ENCODE measurements around the gene TUBD1. TPM values are rescaled to one million over a fixed set of nuclear protein-coding genes. Genes with fewer than 3 reads are reported as not detected.

The TUBD1 gene
- total and polyA plus RNA-seq, 2 donors (not counting 1 experiment from before 2014, with no cell fraction given): 5.7 to 20.0 TPM

GRCh38 chr17:59903455-59903854 lies 10.7 kb upstream of the TUBD1 start:
- POLR2A ChIA-PET: no interaction called here
- Histone ChIP-seq H3K4me3 (ENCODE audit: control extremely low read depth in 1 of 5, extremely low read depth in 1 of 5, insufficient read depth in 1 of 5, low read depth in 2 of 5, low read length in 4 of 5) (no peak overlapping the region), H3K79me2 (ENCODE audit: control insufficient read depth, insufficient read depth, low read length) (peaks cover 98% of the 10 kb centered on the region), H2AFZ (ENCODE audit: insufficient read depth, low read depth, low read length, poor library complexity, severe bottlenecking) (no peak overlapping the region), H3K9me3 (ENCODE audit: control extremely low read depth in 1 of 3, control insufficient read depth in 2 of 3, insufficient read depth in 1 of 3, low read length in 2 of 3) (no peaks in the 10 kb centered on the region), H3K4me2 (replicated peaks; ENCODE audit: low read depth, low read length, poor library complexity, severe bottlenecking) (no peak overlapping the region), H4K20me1 (ENCODE audit: control insufficient read depth, insufficient read depth, low read length, poor library complexity, severe bottlenecking) (peaks cover 65% of the 10 kb centered on the region), H3K27ac (ENCODE audit: low read length in 2 of 2) (no peak overlapping the region), H3K36me3 (replicated peaks in 1 of 2; ENCODE audit: control extremely low read depth in 1 of 2, control insufficient read depth in 1 of 2, extremely low read depth in 1 of 2, insufficient read depth in 2 of 2, low read length in 1 of 2) (peaks cover 4 to 11% of the 10 kb centered on the region in 2 experiments), H3K9ac (ENCODE audit: low read length) (no peak overlapping the region), H3K4me1 (ENCODE audit: control insufficient read depth in 2 of 2, insufficient read depth in 2 of 2, low read length in 2 of 2) (no peaks in the 10 kb centered on the region), H3K27me3 (replicated peaks in 1 of 4; ENCODE audit: control extremely low read depth in 1 of 4, control insufficient read depth in 3 of 4, insufficient read depth in 4 of 4, low read length in 3 of 4) (no peaks in the 10 kb centered on the region)
- DNase-seq (no peak), ATAC-seq (ENCODE audit: low read depth) (no peak)
- Mint-ChIP-seq H3K27ac (peak overlapping the region; percentile 32), H3K27me3 (no peaks in the 10 kb centered on the region), H3K4me3 (no peak overlapping the region), H3K4me1 (peaks cover 24% of the 10 kb centered on the region), H3K9me3 (ENCODE audit: insufficient read depth) (no peaks in the 10 kb centered on the region)
- WGBS (ENCODE audit: insufficient coverage): no CpG with 5 or more reads among the region's 2 CpGs
- intact Hi-C loops (cut with micrococcal nuclease): no loop called here
- CTCF ChIA-PET: interaction anchor here (2.6 kb wide), 1 partner anchor 11 kb away, joined by 7 read pairs; no protein-coding TSS in a partner anchor
- no peak for TF ChIP-seq EZH2 (IDR thresholded peaks at IDR 0.05; ENCODE audit: borderline replicate concordance, insufficient read depth, low read depth, low read length, poor library complexity, severe bottlenecking)
- no peak for TF ChIP-seq CTCF (IDR thresholded peaks at IDR 0.05)

- H4K20me1 ChIP-seq (ENCODE audit: control insufficient read depth, insufficient read depth, low read length, poor library complexity, severe bottlenecking): peaks cover 70% of the 10 kb centered on the region
- Mint-ChIP-seq H3K9me3 (ENCODE audit: insufficient read depth) (no peaks in the 10 kb centered on the region), H3K4me3 (no peak overlapping the region), H3K4me1 (peaks cover 27% of the 10 kb centered on the region), H3K27me3 (no peaks in the 10 kb centered on the region), H3K27ac (no peak overlapping the region)
- no peak for TF ChIP-seq CTCF (IDR thresholded peaks at IDR 0.05)
- no peak for TF ChIP-seq EZH2 (IDR thresholded peaks at IDR 0.05; ENCODE audit: borderline replicate concordance, insufficient read depth, low read depth, low read length, poor library complexity, severe bottlenecking)
- H3K4me2 ChIP-seq (replicated peaks; ENCODE audit: low read depth, low read length, poor library complexity, severe bottlenecking): no peak overlapping the region
- no peak overlapping the region for H2AFZ ChIP-seq (ENCODE audit: insufficient read depth, low read depth, low read length, poor library complexity, severe bottlenecking)
- peaks cover 98% of the 10 kb centered on the region for H3K79me2 ChIP-seq (ENCODE audit: control insufficient read depth, insufficient read depth, low read length)
- intact Hi-C loops (cut with micrococcal nuclease): no loop called here
- H3K4me3 ChIP-seq (ENCODE audit: control extremely low read depth in 1 of 5, extremely low read depth in 1 of 5, insufficient read depth in 1 of 5, low read depth in 2 of 5, low read length in 4 of 5): no peak overlapping the region
- POLR2A ChIA-PET: no interaction called here
- no peak overlapping the region for H3K27ac ChIP-seq (ENCODE audit: low read length in 2 of 2)
- H3K27me3 ChIP-seq (replicated peaks in 1 of 4; ENCODE audit: control extremely low read depth in 1 of 4, control insufficient read depth in 3 of 4, insufficient read depth in 4 of 4, low read length in 3 of 4): no peaks in the 10 kb centered on the region
- no peaks in the 10 kb centered on the region for H3K9me3 ChIP-seq (ENCODE audit: control extremely low read depth in 1 of 3, control insufficient read depth in 2 of 3, insufficient read depth in 1 of 3, low read length in 2 of 3)
- WGBS (ENCODE audit: insufficient coverage): 100% methylated on average over 1 of the region's 8 CpGs
- no peaks in the 10 kb centered on the region for H3K4me1 ChIP-seq (ENCODE audit: control insufficient read depth in 2 of 2, insufficient read depth in 2 of 2, low read length in 2 of 2)
- no peak overlapping the region for H3K9ac ChIP-seq (ENCODE audit: low read length)
- ATAC-seq (ENCODE audit: low read depth) (no peak), DNase-seq (no peak)
- CTCF ChIA-PET: interaction anchor here (2.6 kb wide), 1 partner anchor 13 kb away, joined by 7 read pairs; no protein-coding TSS in a partner anchor
- peaks cover 4 to 7% of the 10 kb centered on the region in 2 experiments for H3K36me3 ChIP-seq (replicated peaks in 1 of 2; ENCODE audit: control extremely low read depth in 1 of 2, control insufficient read depth in 1 of 2, extremely low read depth in 1 of 2, insufficient read depth in 2 of 2, low read length in 1 of 2)
Measured at GRCh38 chr17:59901604-59902003, 8.9 kb upstream of the TUBD1 start.
